ENCODE measurements around the gene TTLL10.

- TF ChIP-seq CTCF (IDR thresholded peaks at IDR 0.05) (no peak), EP300 (IDR thresholded peaks at IDR 0.05) (no peak), POLR2A (IDR thresholded peaks at IDR 0.05) (no peak), POLR2AphosphoS5 (IDR thresholded peaks at IDR 0.05) (no peak)
Measured at GRCh38 chr1:1194723-1195122, 21.0 kb downstream of the TTLL10 start.

All from stomach (tissue), 4 donors.